ENCODE data around the gene ASTL.

- TF ChIP-seq PHB2 (IDR thresholded peaks at IDR 0.05; ENCODE audit: partially characterized antibody) (no peak), HOXA9 (CRISPR knock-in tag; IDR thresholded peaks at IDR 0.05; ENCODE audit: borderline replicate concordance) (no peak), POLR2A (IDR thresholded peaks at IDR 0.05; ENCODE audit: insufficient read depth in 1 of 2, low read depth in 2 of 2, low read length in 2 of 2) (no peak), ZNF382 (CRISPR knock-in tag; IDR thresholded peaks at IDR 0.05; ENCODE audit: borderline replicate concordance) (no peak), NFE2 (CRISPR knock-in tag; IDR thresholded peaks at IDR 0.05) (no peak), POLR2AphosphoS5 (IDR thresholded peaks at IDR 0.05; ENCODE audit: low read depth, low read length) (no peak), MYC (CRISPR knock-in tag; IDR thresholded peaks at IDR 0.05; ENCODE audit: borderline replicate concordance) (no peak), ZNF652 (CRISPR knock-in tag; IDR thresholded peaks at IDR 0.05; ENCODE audit: borderline replicate concordance, low read depth) (no peak), GABPA (IDR thresholded peaks at IDR 0.05; ENCODE audit: low read depth, low read length) (no peak), GABPA (CRISPR knock-in tag; IDR thresholded peaks at IDR 0.05; ENCODE audit: low read depth) (no peak), SP1 (IDR thresholded peaks at IDR 0.05) (no peak), SP1 (CRISPR knock-in tag; IDR thresholded peaks at IDR 0.05) (no peak), EZH2 (conservative IDR thresholded peaks at IDR 0.05; ENCODE audit: low read depth, low read length) (no peak), ELF1 (CRISPR knock-in tag; IDR thresholded peaks at IDR 0.05) (no peak)
- TF ChIP-seq, protein P1, sequence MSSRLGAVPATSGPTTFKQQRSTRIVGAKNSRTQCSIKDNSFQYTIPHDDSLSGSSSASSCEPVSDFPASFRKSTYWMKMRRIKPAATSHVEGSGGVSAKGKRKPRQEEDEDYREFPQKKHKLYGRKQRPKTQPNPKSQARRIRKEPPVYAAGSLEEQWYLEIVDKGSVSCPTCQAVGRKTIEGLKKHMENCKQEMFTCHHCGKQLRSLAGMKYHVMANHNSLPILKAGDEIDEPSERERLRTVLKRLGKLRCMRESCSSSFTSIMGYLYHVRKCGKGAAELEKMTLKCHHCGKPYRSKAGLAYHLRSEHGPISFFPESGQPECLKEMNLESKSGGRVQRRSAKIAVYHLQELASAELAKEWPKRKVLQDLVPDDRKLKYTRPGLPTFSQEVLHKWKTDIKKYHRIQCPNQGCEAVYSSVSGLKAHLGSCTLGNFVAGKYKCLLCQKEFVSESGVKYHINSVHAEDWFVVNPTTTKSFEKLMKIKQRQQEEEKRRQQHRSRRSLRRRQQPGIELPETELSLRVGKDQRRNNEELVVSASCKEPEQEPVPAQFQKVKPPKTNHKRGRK (CRISPR knock-in tag; IDR thresholded peaks at IDR 0.05), result no peak
- TF ChIP-seq, protein P2, sequence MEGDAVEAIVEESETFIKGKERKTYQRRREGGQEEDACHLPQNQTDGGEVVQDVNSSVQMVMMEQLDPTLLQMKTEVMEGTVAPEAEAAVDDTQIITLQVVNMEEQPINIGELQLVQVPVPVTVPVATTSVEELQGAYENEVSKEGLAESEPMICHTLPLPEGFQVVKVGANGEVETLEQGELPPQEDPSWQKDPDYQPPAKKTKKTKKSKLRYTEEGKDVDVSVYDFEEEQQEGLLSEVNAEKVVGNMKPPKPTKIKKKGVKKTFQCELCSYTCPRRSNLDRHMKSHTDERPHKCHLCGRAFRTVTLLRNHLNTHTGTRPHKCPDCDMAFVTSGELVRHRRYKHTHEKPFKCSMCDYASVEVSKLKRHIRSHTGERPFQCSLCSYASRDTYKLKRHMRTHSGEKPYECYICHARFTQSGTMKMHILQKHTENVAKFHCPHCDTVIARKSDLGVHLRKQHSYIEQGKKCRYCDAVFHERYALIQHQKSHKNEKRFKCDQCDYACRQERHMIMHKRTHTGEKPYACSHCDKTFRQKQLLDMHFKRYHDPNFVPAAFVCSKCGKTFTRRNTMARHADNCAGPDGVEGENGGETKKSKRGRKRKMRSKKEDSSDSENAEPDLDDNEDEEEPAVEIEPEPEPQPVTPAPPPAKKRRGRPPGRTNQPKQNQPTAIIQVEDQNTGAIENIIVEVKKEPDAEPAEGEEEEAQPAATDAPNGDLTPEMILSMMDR (CRISPR knock-in tag; IDR thresholded peaks at IDR 0.05), result no peak
Observed at GRCh38 chr2:96144481-96145035, 6.3 kb upstream of the ASTL start.
